ENCODE measurements around the gene PCNT. TPM values are rescaled to one million over a fixed set of nuclear protein-coding genes. Genes with fewer than 3 reads are reported as not detected.

PCNT gene
- total and polyA plus RNA-seq, 2 of the 8 experiments (the other 6 are each of a cell fraction or from before 2014, with no cell fraction given) = 9.9 to 45.1 TPM

DNA sequence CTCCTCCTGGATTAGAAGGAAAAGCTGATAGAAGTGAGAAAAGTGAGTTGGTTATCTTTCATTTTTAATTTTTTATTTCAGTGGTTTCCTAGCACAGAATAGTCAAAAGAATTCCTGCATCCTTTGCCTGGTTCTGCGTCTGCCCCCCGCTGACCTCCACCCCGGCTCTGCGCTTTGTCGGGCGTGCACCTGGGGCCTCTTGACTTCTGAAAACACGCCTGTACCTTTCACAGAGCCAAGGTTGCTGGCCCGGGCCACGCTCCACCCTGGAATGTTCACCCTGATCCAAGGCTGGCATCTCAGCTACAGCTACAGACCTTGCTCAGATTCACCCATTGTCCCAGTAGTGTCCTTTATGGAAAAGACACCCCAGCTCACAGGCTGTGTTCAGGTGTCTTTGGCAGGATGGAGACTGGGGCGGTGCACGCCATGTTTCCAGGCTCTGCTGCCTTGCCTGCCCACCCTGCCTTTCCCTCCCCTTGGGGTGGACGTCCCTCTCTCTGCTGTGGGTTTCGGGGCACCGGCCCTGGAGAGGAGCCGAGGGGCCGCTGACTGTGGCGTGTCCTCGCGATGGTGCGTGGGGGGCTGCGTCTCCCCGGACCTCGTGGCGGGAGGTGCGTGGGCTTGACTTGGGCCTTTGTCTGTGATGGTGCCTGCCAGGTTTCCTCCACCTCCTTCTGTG lies 94.5 kb downstream of the PCNT start (continued):
- TF ChIP-seq JUND (IDR thresholded peaks at IDR 0.05; ENCODE audit: low read length) (no peak), EP300 (IDR thresholded peaks at IDR 0.05; ENCODE audit: borderline replicate concordance in 1 of 2, low read depth in 2 of 2, low read length in 2 of 2) (no peak), BRCA1 (IDR thresholded peaks at IDR 0.05; ENCODE audit: low read depth, low read length) (no peak), ASH2L (IDR thresholded peaks at IDR 0.05; ENCODE audit: low read length) (no peak), CBX8 (IDR thresholded peaks at IDR 0.05; ENCODE audit: borderline replicate concordance, low read depth, low read length) (no peak), POLR2A (IDR thresholded peaks at IDR 0.05; ENCODE audit: control extremely low read depth in 1 of 2, low read depth in 2 of 2, low read length in 2 of 2) (no peak)
